H1 (cell line): Measurements from ENCODE around the gene CBARP. TPM values are rescaled to one million over a fixed set of nuclear protein-coding genes. Genes with fewer than 3 reads are reported as not detected.
A peak's percentile ranks its signal among the peaks of the same experiment; 100 is the strongest.

Source experiments
- CTCF ChIA-PET: fragments of 300-600 bp; sonication (Branson Sonifier 250); formaldehyde crosslinking; loops from one replicate; lab custom pipeline; 2021; ENCODE audit not compliant: partially characterized antibody; lab: Charles Lee
- POLR2A ChIA-PET: fragments of 300-600 bp; sonication (Branson Sonifier 250); formaldehyde crosslinking; loops from one replicate; lab custom pipeline; 2021; ENCODE audit warnings: inconsistent platforms; ENCODE audit not compliant: partially characterized antibody; lab: Charles Lee
- DNase-seq, 2 experiments: peaks; one replicate each; pipeline versions ENCODE4 v3.0.0 to v3.0.0-alpha.2; 2010 to 2022; ENCODE audit warnings: low spot score in 2 of 2, low read depth in 1 of 2, mixed read lengths in 1 of 2
- FAIRE-seq: peaks from 2 replicates; lab custom pipeline; 2011; peaks lifted over from hg19 to GRCh38; lab: Jason Lieb, UNC
- H2AFZ ChIP-seq: 2 replicates; pipeline ENCODE4 v1.8.1; 2012; ENCODE audit warnings: low read length, inconsistent platforms
- H2AK5ac ChIP-seq: 2 replicates; pipeline ENCODE4 v1.6.1; 2013; ENCODE audit warnings: low read depth, low read length
- H2BK120ac ChIP-seq: replicated peaks from 2 replicates; pipeline ENCODE3; 2013; ENCODE audit warnings: low read depth, low read length, inconsistent platforms
- H2BK12ac ChIP-seq: 2 replicates; pipeline ENCODE4 v1.6.1; 2013; ENCODE audit warnings: low read depth, low read length
- H2BK15ac ChIP-seq: 2 replicates; pipeline ENCODE4 v1.6.1; 2013; ENCODE audit warnings: low read length
- H2BK20ac ChIP-seq: 2 replicates; pipeline ENCODE4 v1.6.1; 2013; ENCODE audit warnings: low read length
- H2BK5ac ChIP-seq: 2 replicates; pipeline ENCODE4 v1.6.1; 2013; ENCODE audit warnings: low read depth, low read length
- H3K14ac ChIP-seq: 2 replicates; pipeline ENCODE4 v1.6.1; 2013; ENCODE audit warnings: inconsistent platforms; ENCODE audit not compliant: insufficient read length
- H3K18ac ChIP-seq: 2 replicates; pipeline ENCODE4 v1.6.1; 2013; ENCODE audit warnings: low read length; ENCODE audit errors: extremely low read depth
- H3K23ac ChIP-seq: 2 replicates; pipeline ENCODE4 v1.6.1; 2013; ENCODE audit warnings: inconsistent platforms; ENCODE audit not compliant: insufficient read length
- H3K23me2 ChIP-seq: 2 replicates; pipeline ENCODE4 v1.6.1; 2013; ENCODE audit warnings: low read depth, low read length
- H3K27ac ChIP-seq: 2 replicates; pipeline ENCODE4 v1.6.1; 2011; ENCODE audit warnings: low read depth, low read length, inconsistent platforms
- H3K27me3 ChIP-seq, 4 experiments: replicated peaks in 1 of 4; 1 replicate in 1 of 4; 2 replicates in 3 of 4; pipeline versions ENCODE4 v1.6.1 to v1.8.1; 2011 to 2013; ENCODE audit warnings: low read length in 3 of 4, mild to moderate bottlenecking in 3 of 4, inconsistent platforms in 2 of 4, mixed read lengths in 2 of 4, moderate library complexity in 1 of 4; ENCODE audit not compliant: control insufficient read depth in 3 of 4, insufficient read depth in 3 of 4; ENCODE audit errors: extremely low read depth in 1 of 4
- H3K36me3 ChIP-seq, 4 experiments: 2 replicates each; pipeline versions ENCODE4 v1.6.1 to v1.8.1; 2011 to 2013; ENCODE audit warnings: mild to moderate bottlenecking in 4 of 4, low read length in 3 of 4, moderate library complexity in 2 of 4, control low read depth in 1 of 4, inconsistent platforms in 1 of 4; ENCODE audit not compliant: insufficient read depth in 4 of 4, control insufficient read depth in 2 of 4
- H3K4ac ChIP-seq: replicated peaks from 2 replicates; pipeline ENCODE3; 2013; ENCODE audit warnings: low read length, low read depth, mixed read lengths, inconsistent platforms; ENCODE audit not compliant: insufficient read length
- H3K4me1 ChIP-seq, 4 experiments: replicated peaks in 1 of 4; 1 replicate in 1 of 4; 2 replicates in 3 of 4; pipeline versions ENCODE4 v1.6.1 to v1.8.1; 2011 to 2013; ENCODE audit warnings: low read length in 3 of 4, inconsistent platforms in 2 of 4, mixed read lengths in 1 of 4; ENCODE audit not compliant: insufficient read depth in 4 of 4, control insufficient read depth in 3 of 4
- H3K4me2 ChIP-seq, 2 experiments: 2 replicates each; pipeline versions ENCODE4 v1.6.1 to v1.8.1; 2011 to 2013; ENCODE audit warnings: low read depth in 2 of 2, low read length in 2 of 2, control low read depth in 1 of 2, inconsistent platforms in 1 of 2, mild to moderate bottlenecking in 1 of 2; ENCODE audit not compliant: insufficient read depth in 1 of 2
- H3K4me3 ChIP-seq, 4 experiments: fragments of 200-600, 300-600 bp in 1 of 4; sonication (generic), shearing (Covaris generic), sonication (Bioruptor Twin) in 1 of 4; 2 replicates each; pipeline versions ENCODE4 v1.5.1 to v1.8.1; 2011 to 2016; ENCODE audit warnings: low read length in 4 of 4, low read depth in 3 of 4, control low read depth in 2 of 4, inconsistent platforms in 2 of 4, mild to moderate bottlenecking in 2 of 4, mixed read lengths in 1 of 4, moderate library complexity in 1 of 4; ENCODE audit not compliant: insufficient read depth in 2 of 4; ENCODE audit errors: extremely low read depth in 1 of 4
- H3K56ac ChIP-seq: replicated peaks from 2 replicates; pipeline ENCODE3; 2013; ENCODE audit warnings: low read depth, mild to moderate bottlenecking, mixed read lengths, low read length, inconsistent platforms; ENCODE audit not compliant: insufficient read length
- H3K79me1 ChIP-seq: 2 replicates; pipeline ENCODE4 v1.6.1; 2013; ENCODE audit warnings: low read depth, low read length, control low read depth
- H3K79me2 ChIP-seq, 2 experiments: 2 replicates each; pipeline versions ENCODE4 v1.6.1 to v1.8.1; 2012 to 2013; ENCODE audit warnings: low read length in 2 of 2, mild to moderate bottlenecking in 2 of 2, inconsistent platforms in 1 of 2; ENCODE audit not compliant: insufficient read depth in 2 of 2, control insufficient read depth in 1 of 2
- H3K9ac ChIP-seq, 4 experiments: replicated peaks in 1 of 4; 1 replicate in 1 of 4; 2 replicates in 3 of 4; pipeline versions ENCODE4 v1.6.1 to v1.8.1; 2011 to 2013; ENCODE audit warnings: low read depth in 3 of 4, low read length in 3 of 4, control low read depth in 2 of 4, mild to moderate bottlenecking in 2 of 4, moderate library complexity in 2 of 4, inconsistent platforms in 1 of 4; ENCODE audit errors: extremely low read depth in 1 of 4
- H3K9me3 ChIP-seq, 2 experiments: 2 replicates each; pipeline versions ENCODE4 v1.6.1 to v1.8.1; 2012 to 2013; ENCODE audit warnings: mild to moderate bottlenecking in 2 of 2, moderate library complexity in 2 of 2, control low read depth in 1 of 2, inconsistent platforms in 1 of 2, low read depth in 1 of 2, low read length in 1 of 2, mixed read lengths in 1 of 2; ENCODE audit not compliant: insufficient read depth in 2 of 2
- H4K20me1 ChIP-seq, 2 experiments: replicated peaks in 1 of 2; 2 replicates each; pipeline versions ENCODE3 to v1.8.1; 2011 to 2013; ENCODE audit warnings: inconsistent platforms in 2 of 2, low read length in 2 of 2, mild to moderate bottlenecking in 1 of 2; ENCODE audit not compliant: insufficient read depth in 2 of 2, control insufficient read depth in 1 of 2
- H4K5ac ChIP-seq: 2 replicates; pipeline ENCODE4 v1.6.1; 2013; ENCODE audit warnings: low read length, low read depth, mixed read lengths, inconsistent platforms; ENCODE audit not compliant: insufficient read length
- H4K8ac ChIP-seq: 2 replicates; pipeline ENCODE4 v1.8.0; 2013; ENCODE audit warnings: mild to moderate bottlenecking, moderate library complexity, low read length, inconsistent platforms; ENCODE audit not compliant: insufficient read depth; ENCODE audit errors: extremely low read depth
- H4K91ac ChIP-seq: replicated peaks from 2 replicates; pipeline ENCODE3; 2013; ENCODE audit warnings: low read length, mixed read lengths, inconsistent platforms; ENCODE audit not compliant: insufficient read length
- CREB1 ChIP-seq: IDR thresholded peaks from 2 replicates; pipeline ENCODE4 v1.6.1; 2012; ENCODE audit warnings: inconsistent platforms
- EP300 ChIP-seq, 2 experiments: IDR thresholded peaks; 1 replicate in 1 of 2; 2 replicates in 1 of 2; pipeline ENCODE4 v1.6.1; 2011 to 2012; ENCODE audit warnings: low read depth in 2 of 2, low read length in 2 of 2, mild to moderate bottlenecking in 2 of 2, borderline replicate concordance in 1 of 2, inconsistent platforms in 1 of 2, moderate library complexity in 1 of 2
- JUND ChIP-seq: IDR thresholded peaks from 2 replicates; pipeline ENCODE4 v1.6.1; 2011; ENCODE audit warnings: mild to moderate bottlenecking, improper control_type of control experiment, low read length
- RXRA ChIP-seq: IDR thresholded peaks from 2 replicates; pipeline ENCODE4 v1.6.1; 2011; ENCODE audit warnings: low read depth, mild to moderate bottlenecking, low read length, moderate library complexity; ENCODE audit not compliant: insufficient read depth
- SAP30 ChIP-seq: fragments of 300-600 bp; sonication (generic); IDR thresholded peaks from 2 replicates; pipeline ENCODE4 v1.7.1; 2012; ENCODE audit warnings: low read length, moderate library complexity, mild to moderate bottlenecking, inconsistent platforms; ENCODE audit not compliant: insufficient read depth, insufficient replicate concordance
- SP1 ChIP-seq: IDR thresholded peaks from 2 replicates; pipeline ENCODE4 v1.6.1; 2011; ENCODE audit warnings: low read depth, low read length
- SRF ChIP-seq: IDR thresholded peaks from 2 replicates; pipeline ENCODE4 v1.6.1; 2011; ENCODE audit warnings: mild to moderate bottlenecking, low read depth, low read length, moderate library complexity
- TCF12 ChIP-seq: IDR thresholded peaks from 2 replicates; pipeline ENCODE4 v1.6.1; 2011; ENCODE audit warnings: low read depth, mild to moderate bottlenecking, low read length
- TEAD4 ChIP-seq: IDR thresholded peaks from 2 replicates; pipeline ENCODE4 v1.6.1; 2012; ENCODE audit warnings: low read depth, low read length, inconsistent platforms, mixed read lengths
- WGBS, 2 experiments: shearing (Covaris generic) in 1 of 2; methylation state at CpG; one replicate each; pipeline versions ENCODE4 v1.1.6 to v1.1.7; 2013 to 2015; ENCODE audit warnings: low lambda C conversion rate in 2 of 2, mixed read lengths in 2 of 2, inconsistent platforms in 1 of 2, low coverage in 1 of 2, missing lambda C conversion rate in 1 of 2; ENCODE audit not compliant: insufficient replicate concordance in 2 of 2, insufficient coverage in 1 of 2, insufficient read length in 1 of 2; ENCODE audit errors: extremely low coverage in 1 of 2, missing lambda C conversion rate in 1 of 2; 5-methylcytosine and 5-hydroxymethylcytosine counted together
- polyA plus RNA-seq, 7 experiments: library from polyadenylated mRNA; depleted of rRNA in 3 of 7; stranded (reverse) in 5 of 7; unstranded in 2 of 7; fragments of >200 nt in 5 of 7; fragments of 200-250 nt in 2 of 7; gene quantifications; 1 replicate in 5 of 7; 2 replicates in 1 of 7; 4 replicates in 1 of 7; pipeline versions ENCODE4 v1.2.1 to v1.2.3, GENCODE V29; 2011 to 2013; ENCODE audit warnings: missing spikeins in 2 of 7, mixed read lengths in 2 of 7
- total RNA-seq: library from RNA; stranded (reverse); fragmentation: NEBNext Ultra II Directional; extraction: Animal tissue kit (Norgen Biotek cat#: 25700); gene quantifications from 2 replicates; pipeline ENCODE4 v1.2.1, GENCODE V29; 2021
- TF ChIP-seq, protein P1 (sequence below): IDR thresholded peaks from 2 replicates; pipeline ENCODE4 v1.6.1; 2011; ENCODE audit warnings: low read depth, mild to moderate bottlenecking, low read length; ENCODE audit not compliant: insufficient read depth

The CBARP gene
- total and polyA plus RNA-seq, 2 of the 8 experiments (the other 6 are each of a cell fraction or from before 2014, with no cell fraction given), result 4.9 to 14.7 TPM

- H3K27ac ChIP-seq, result no peak overlapping the region
- H2BK12ac ChIP-seq, result peak overlapping the region; percentile 99; the same call in 1 of the 2 replicates
- FAIRE-seq (no peak), DNase-seq (peak in 1 of 2 experiments; percentile 97)
- peak overlapping the region; percentile 38 to 61 (median 48) for H3K4me3 ChIP-seq
- peak overlapping the region; percentile 80; the same call in 1 of the 2 replicates for H2BK20ac ChIP-seq
- peak overlapping the region; percentile 82 to 83 for H3K4me2 ChIP-seq
- H3K56ac ChIP-seq, result peak overlapping the region; percentile 79
- H2BK5ac ChIP-seq, result peak overlapping the region; percentile 93; the same call in 1 of the 2 replicates
- peak overlapping the region; percentile 95 for H2BK120ac ChIP-seq
- H2AFZ ChIP-seq, result no peak overlapping the region
- H3K23me2 ChIP-seq, result peaks cover 31% of the 10 kb centered on the region; the same call in 1 of the 2 replicates
- WGBS, 2 experiments, result 3% methylated on average over 39 of the region's 84 CpGs; no CpG with 5 or more reads in 1 of the 2 experiments
- no peak overlapping the region for H3K23ac ChIP-seq
- peaks cover 5 to 18% of the 10 kb centered on the region in 2 experiments for H3K79me2 ChIP-seq
- peaks cover 0 to 10% (median 5%) of the 10 kb centered on the region in 4 experiments; a peak in 4 of 7 replicates for H3K27me3 ChIP-seq
- H4K20me1 ChIP-seq, result peaks cover 2 to 15% of the 10 kb centered on the region in 2 experiments
- peak overlapping the region; percentile 29 for H4K5ac ChIP-seq
- H2BK15ac ChIP-seq, result peak overlapping the region; percentile 95; the same call in 1 of the 2 replicates
- H3K18ac ChIP-seq, result peak overlapping the region; percentile 93
- H4K91ac ChIP-seq, result peak overlapping the region; percentile 99
- H3K14ac ChIP-seq, result no peak overlapping the region
- ChIA-PET POLR2A (interaction anchor here (0.6 to 19.4 kb wide), 20 partner anchors 10 to 257 kb away, joined by 3 to 456 read pairs (median 4); partner anchors contain the start of genes ATP5F1D, CBARP, FAM174C and MIDN), CTCF (interaction anchor here (0.6 to 15.9 kb wide), 23 partner anchors 11 to 581 kb away, joined by 3 to 212 read pairs (median 3); partner anchors contain the start of genes ATP5F1D and CNN2)
- H3K79me1 ChIP-seq, result peaks cover 4% of the 10 kb centered on the region; the same call in 1 of the 2 replicates
- H3K4ac ChIP-seq, result peak overlapping the region; percentile 92
- H4K8ac ChIP-seq, result no peak overlapping the region; the same call in 1 of the 2 replicates
- peak overlapping the region; percentile 87 for H2AK5ac ChIP-seq
- peaks cover 6 to 9% (median 9%) of the 10 kb centered on the region in 4 experiments for H3K36me3 ChIP-seq
- no peaks in the 10 kb centered on the region for H3K9me3 ChIP-seq
- peaks cover 4 to 63% (median 48%) of the 10 kb centered on the region in 4 experiments for H3K4me1 ChIP-seq
- peak overlapping the region in 2 of 4 experiments; percentile 25 to 38; a peak in 3 of 7 replicates for H3K9ac ChIP-seq
- 0 out of 2 replicates have a peak, but pooled peaks have one; percentile 4 for TF ChIP-seq SP1
- TF ChIP-seq TEAD4, result no peak
- TF ChIP-seq JUND, result no peak
- no peak for TF ChIP-seq SRF
- peak; percentile 59; the same call in 1 of the 2 replicates for TF ChIP-seq CREB1
- 0 out of 2 replicates have a peak, but pooled peaks have one; percentile 36 for TF ChIP-seq RXRA
- no peak for TF ChIP-seq EP300 (IDR thresholded peaks at IDR 0.05; ENCODE audit: borderline replicate concordance in 1 of 2, low read depth in 2 of 2, low read length in 2 of 2)
- no peak for TF ChIP-seq SAP30
- peak; percentile 83; the same call in 1 of the 2 replicates for TF ChIP-seq TCF12
- TF ChIP-seq, protein P1, sequence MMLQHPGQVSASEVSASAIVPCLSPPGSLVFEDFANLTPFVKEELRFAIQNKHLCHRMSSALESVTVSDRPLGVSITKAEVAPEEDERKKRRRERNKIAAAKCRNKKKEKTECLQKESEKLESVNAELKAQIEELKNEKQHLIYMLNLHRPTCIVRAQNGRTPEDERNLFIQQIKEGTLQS, result no peak
These were observed 28.5 kb upstream of the CBARP start for GRCh38 chr19:1266129-1266915.
